HL-60 (cell line): ENCODE results near the gene E2F3.

ENCODE experiments used
- POLR2AphosphoS5 ChIP-seq: IDR thresholded peaks from 2 replicates; pipeline ENCODE4 v1.6.1; 2012; ENCODE audit warnings: low read depth
- SPI1 ChIP-seq: IDR thresholded peaks from 2 replicates; pipeline ENCODE4 v1.6.1; 2012; ENCODE audit warnings: low read depth, mild to moderate bottlenecking, borderline replicate concordance
- TF ChIP-seq, protein P1 (sequence below): IDR thresholded peaks from one replicate; pipeline ENCODE4 v1.5.1; 2011; ENCODE audit warnings: low read length, control low read depth, inconsistent platforms; ENCODE audit not compliant: insufficient read depth
- TF ChIP-seq, protein P2 (sequence below): IDR thresholded peaks from 2 replicates; pipeline ENCODE4 v1.6.1; 2012; ENCODE audit warnings: low read depth; ENCODE audit not compliant: insufficient replicate concordance

DNA sequence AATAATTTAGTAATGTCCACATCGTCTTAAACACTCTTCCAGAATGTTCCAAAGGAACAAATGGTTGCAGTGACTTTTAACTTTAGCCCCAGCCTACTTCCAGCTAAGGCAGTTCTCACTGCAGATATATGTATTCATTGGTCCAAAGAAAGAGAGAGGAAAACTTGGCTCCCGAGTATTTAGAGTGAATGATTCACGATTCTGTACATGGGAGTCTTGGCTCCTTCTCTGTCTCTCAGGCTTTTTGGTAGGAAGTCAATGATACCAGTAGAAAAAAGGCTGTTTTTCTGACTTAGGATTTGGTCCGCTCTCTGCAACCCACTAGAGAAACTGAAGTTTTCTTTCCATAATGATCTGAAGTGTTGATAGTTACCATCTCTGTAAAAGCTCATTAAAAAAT, 38.6 kb downstream of the E2F3 start:
- TF ChIP-seq, protein P1, sequence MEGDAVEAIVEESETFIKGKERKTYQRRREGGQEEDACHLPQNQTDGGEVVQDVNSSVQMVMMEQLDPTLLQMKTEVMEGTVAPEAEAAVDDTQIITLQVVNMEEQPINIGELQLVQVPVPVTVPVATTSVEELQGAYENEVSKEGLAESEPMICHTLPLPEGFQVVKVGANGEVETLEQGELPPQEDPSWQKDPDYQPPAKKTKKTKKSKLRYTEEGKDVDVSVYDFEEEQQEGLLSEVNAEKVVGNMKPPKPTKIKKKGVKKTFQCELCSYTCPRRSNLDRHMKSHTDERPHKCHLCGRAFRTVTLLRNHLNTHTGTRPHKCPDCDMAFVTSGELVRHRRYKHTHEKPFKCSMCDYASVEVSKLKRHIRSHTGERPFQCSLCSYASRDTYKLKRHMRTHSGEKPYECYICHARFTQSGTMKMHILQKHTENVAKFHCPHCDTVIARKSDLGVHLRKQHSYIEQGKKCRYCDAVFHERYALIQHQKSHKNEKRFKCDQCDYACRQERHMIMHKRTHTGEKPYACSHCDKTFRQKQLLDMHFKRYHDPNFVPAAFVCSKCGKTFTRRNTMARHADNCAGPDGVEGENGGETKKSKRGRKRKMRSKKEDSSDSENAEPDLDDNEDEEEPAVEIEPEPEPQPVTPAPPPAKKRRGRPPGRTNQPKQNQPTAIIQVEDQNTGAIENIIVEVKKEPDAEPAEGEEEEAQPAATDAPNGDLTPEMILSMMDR, result no peak
- TF ChIP-seq, protein P2, sequence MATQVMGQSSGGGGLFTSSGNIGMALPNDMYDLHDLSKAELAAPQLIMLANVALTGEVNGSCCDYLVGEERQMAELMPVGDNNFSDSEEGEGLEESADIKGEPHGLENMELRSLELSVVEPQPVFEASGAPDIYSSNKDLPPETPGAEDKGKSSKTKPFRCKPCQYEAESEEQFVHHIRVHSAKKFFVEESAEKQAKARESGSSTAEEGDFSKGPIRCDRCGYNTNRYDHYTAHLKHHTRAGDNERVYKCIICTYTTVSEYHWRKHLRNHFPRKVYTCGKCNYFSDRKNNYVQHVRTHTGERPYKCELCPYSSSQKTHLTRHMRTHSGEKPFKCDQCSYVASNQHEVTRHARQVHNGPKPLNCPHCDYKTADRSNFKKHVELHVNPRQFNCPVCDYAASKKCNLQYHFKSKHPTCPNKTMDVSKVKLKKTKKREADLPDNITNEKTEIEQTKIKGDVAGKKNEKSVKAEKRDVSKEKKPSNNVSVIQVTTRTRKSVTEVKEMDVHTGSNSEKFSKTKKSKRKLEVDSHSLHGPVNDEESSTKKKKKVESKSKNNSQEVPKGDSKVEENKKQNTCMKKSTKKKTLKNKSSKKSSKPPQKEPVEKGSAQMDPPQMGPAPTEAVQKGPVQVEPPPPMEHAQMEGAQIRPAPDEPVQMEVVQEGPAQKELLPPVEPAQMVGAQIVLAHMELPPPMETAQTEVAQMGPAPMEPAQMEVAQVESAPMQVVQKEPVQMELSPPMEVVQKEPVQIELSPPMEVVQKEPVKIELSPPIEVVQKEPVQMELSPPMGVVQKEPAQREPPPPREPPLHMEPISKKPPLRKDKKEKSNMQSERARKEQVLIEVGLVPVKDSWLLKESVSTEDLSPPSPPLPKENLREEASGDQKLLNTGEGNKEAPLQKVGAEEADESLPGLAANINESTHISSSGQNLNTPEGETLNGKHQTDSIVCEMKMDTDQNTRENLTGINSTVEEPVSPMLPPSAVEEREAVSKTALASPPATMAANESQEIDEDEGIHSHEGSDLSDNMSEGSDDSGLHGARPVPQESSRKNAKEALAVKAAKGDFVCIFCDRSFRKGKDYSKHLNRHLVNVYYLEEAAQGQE, result no peak
- TF ChIP-seq POLR2AphosphoS5 (no peak), SPI1 (no peak)
